Liver (tissue), 2 donors: Measurements from ENCODE around the gene TIMM17A.

Experiments
- FOXA1 ChIP-seq: IDR thresholded peaks from 2 replicates; pipeline ENCODE4 v1.6.1; 2016; ENCODE audit warnings: antibody characterized with exemption
- GABPA ChIP-seq, 2 donors: IDR thresholded peaks in 1 of 2; conservative IDR thresholded peaks in 1 of 2; 2 replicates each; pipeline ENCODE4 v1.6.1; 2016; ENCODE audit warnings: antibody characterized with exemption in 2 of 2, mild to moderate bottlenecking in 1 of 2, moderate library complexity in 1 of 2
- RAD21 ChIP-seq, 2 donors: IDR thresholded peaks; 2 replicates each; pipeline ENCODE4 v1.6.1; 2016; ENCODE audit warnings: antibody characterized with exemption in 2 of 2, mild to moderate bottlenecking in 2 of 2
- SP1 ChIP-seq: IDR thresholded peaks from 2 replicates; pipeline ENCODE4 v1.6.1; 2018; ENCODE audit warnings: antibody characterized with exemption, mild to moderate bottlenecking
- YY1 ChIP-seq: IDR thresholded peaks from 2 replicates; pipeline ENCODE4 v1.6.1; 2016; ENCODE audit warnings: antibody characterized with exemption, mild to moderate bottlenecking
- donor health status: healthy.

- TF ChIP-seq RAD21 (IDR thresholded peaks at IDR 0.05) (no peak), SP1 (peak; percentile 41), YY1 (no peak), GABPA (IDR thresholded peaks at IDR 0.05 in 1 of 2, conservative IDR thresholded peaks at IDR 0.05 in 1 of 2) (no peak), FOXA1 (no peak)
Measured at GRCh38 chr1:201917362-201918033, 37.8 kb upstream of the TIMM17A start.
